ENCODE measurements around the gene C10orf90.

C10orf90 gene

GRCh38 chr10:126683466-126683865, 13.0 kb upstream of the C10orf90 start:
- H3K9me3 ChIP-seq (replicated peaks in 1 of 11), result no peaks in the 10 kb centered on the region
- no peak overlapping the region for H3K4me3 ChIP-seq
- no peaks in the 10 kb centered on the region for H3K4me1 ChIP-seq
- H3K27me3 ChIP-seq, result no peaks in the 10 kb centered on the region
- no peak overlapping the region for H3K9ac ChIP-seq
- H4K20me1 ChIP-seq, result no peaks in the 10 kb centered on the region
- no peak overlapping the region for H3K4me2 ChIP-seq
- TF ChIP-seq Cebpa-rat (IDR thresholded peaks at IDR 0.05), result no peak
- H3K27ac ChIP-seq, result no peak overlapping the region
- H3K36me3 ChIP-seq, result no peaks in the 10 kb centered on the region

GRCh38 chr10:126675656-126676438, 5.4 kb upstream of the C10orf90 start:
- no peak overlapping the region for H3K4me3 ChIP-seq
- no peak overlapping the region for H3K4me2 ChIP-seq
- H3K27me3 ChIP-seq, result no peaks in the 10 kb centered on the region
- H3K9me3 ChIP-seq (replicated peaks in 1 of 11), result peaks cover 0 to 12% (median 0%) of the 10 kb centered on the region in 11 experiments; a peak in 3 of 22 replicates
- no peak overlapping the region for H3K9ac ChIP-seq
- H3K36me3 ChIP-seq, result no peaks in the 10 kb centered on the region
- TF ChIP-seq Cebpa-rat (IDR thresholded peaks at IDR 0.05), result no peak
- no peaks in the 10 kb centered on the region for H3K4me1 ChIP-seq
- H3K27ac ChIP-seq, result no peak overlapping the region
- no peaks in the 10 kb centered on the region for H4K20me1 ChIP-seq

- Histone ChIP-seq H3K9me3 (replicated peaks in 1 of 11) (peaks cover 0 to 12% (median 0%) of the 10 kb centered on the region in 11 experiments; a peak in 3 of 22 replicates), H3K4me2 (no peak overlapping the region), H3K4me1 (no peaks in the 10 kb centered on the region), H3K27ac (no peak overlapping the region), H3K9ac (no peak overlapping the region), H3K36me3 (no peaks in the 10 kb centered on the region), H3K4me3 (no peak overlapping the region), H3K27me3 (no peaks in the 10 kb centered on the region), H4K20me1 (no peaks in the 10 kb centered on the region)
- TF ChIP-seq Cebpa-rat (IDR thresholded peaks at IDR 0.05), result no peak
These were observed 4.4 kb upstream of the C10orf90 start for GRCh38 chr10:126674741-126675515.

- Histone ChIP-seq H3K4me2 (no peak overlapping the region), H3K27me3 (no peaks in the 10 kb centered on the region), H3K9ac (no peak overlapping the region), H3K4me1 (no peaks in the 10 kb centered on the region), H3K9me3 (replicated peaks in 1 of 11) (peaks cover 0 to 12% (median 0%) of the 10 kb centered on the region in 11 experiments; a peak in 3 of 22 replicates), H3K36me3 (no peaks in the 10 kb centered on the region), H4K20me1 (no peaks in the 10 kb centered on the region), H3K4me3 (no peak overlapping the region), H3K27ac (no peak overlapping the region)
- TF ChIP-seq Cebpa-rat (IDR thresholded peaks at IDR 0.05), result no peak
These were observed 3.1 kb upstream of the C10orf90 start for GRCh38 chr10:126673565-126673964.

- Histone ChIP-seq H3K27ac (no peak overlapping the region), H3K9me3 (replicated peaks in 1 of 11) (peaks cover 0 to 12% (median 0%) of the 10 kb centered on the region in 11 experiments; a peak in 3 of 22 replicates), H3K4me3 (no peak overlapping the region), H4K20me1 (no peaks in the 10 kb centered on the region), H3K4me2 (no peak overlapping the region), H3K27me3 (no peaks in the 10 kb centered on the region), H3K36me3 (no peaks in the 10 kb centered on the region), H3K4me1 (no peaks in the 10 kb centered on the region), H3K9ac (no peak overlapping the region)
- TF ChIP-seq Cebpa-rat (IDR thresholded peaks at IDR 0.05), result no peak
These were observed 996 bp upstream of the C10orf90 start for GRCh38 chr10:126671402-126671975.

- H3K4me2 ChIP-seq, result no peak overlapping the region
- no peaks in the 10 kb centered on the region for H3K36me3 ChIP-seq
- H3K9ac ChIP-seq, result no peak overlapping the region
- no peaks in the 10 kb centered on the region for H4K20me1 ChIP-seq
- H3K27ac ChIP-seq, result no peak overlapping the region
- H3K27me3 ChIP-seq, result no peaks in the 10 kb centered on the region
- peaks cover 0 to 12% (median 0%) of the 10 kb centered on the region in 11 experiments; a peak in 3 of 22 replicates for H3K9me3 ChIP-seq (replicated peaks in 1 of 11)
- no peaks in the 10 kb centered on the region for H3K4me1 ChIP-seq
- TF ChIP-seq Cebpa-rat (IDR thresholded peaks at IDR 0.05), result no peak
- H3K4me3 ChIP-seq, result no peak overlapping the region
These were observed 385 bp upstream of the C10orf90 start for GRCh38 chr10:126670895-126671261.

- Histone ChIP-seq H3K9ac (no peak overlapping the region), H3K4me2 (no peak overlapping the region), H3K27ac (no peak overlapping the region), H4K20me1 (no peaks in the 10 kb centered on the region), H3K4me3 (no peak overlapping the region), H3K4me1 (peaks cover under 1 to 10% (median 5%) of the 10 kb centered on the region in 10 experiments), H3K27me3 (no peaks in the 10 kb centered on the region), H3K36me3 (no peaks in the 10 kb centered on the region), H3K9me3 (replicated peaks in 1 of 11) (peaks cover 0 to 12% (median 0%) of the 10 kb centered on the region in 11 experiments; a peak in 3 of 22 replicates)
- no peak for TF ChIP-seq Cebpa-rat (IDR thresholded peaks at IDR 0.05)
These were observed 1.3 kb downstream of the C10orf90 start for GRCh38 chr10:126669168-126669567.

GRCh38 chr10:126668505-126668904, 2.0 kb downstream of the C10orf90 start:
- H3K9me3 ChIP-seq (replicated peaks in 1 of 11), result peaks cover 0 to 12% (median 0%) of the 10 kb centered on the region in 11 experiments; a peak in 3 of 22 replicates
- H3K4me2 ChIP-seq, result no peak overlapping the region
- H3K36me3 ChIP-seq, result no peaks in the 10 kb centered on the region
- no peak overlapping the region for H3K4me3 ChIP-seq
- H3K4me1 ChIP-seq, result peaks cover 8 to 17% (median 12%) of the 10 kb centered on the region in 10 experiments
- no peak overlapping the region for H3K9ac ChIP-seq
- no peaks in the 10 kb centered on the region for H3K27me3 ChIP-seq
- H4K20me1 ChIP-seq, result no peaks in the 10 kb centered on the region
- no peak for TF ChIP-seq Cebpa-rat (IDR thresholded peaks at IDR 0.05)
- H3K27ac ChIP-seq, result no peak overlapping the region

GRCh38 chr10:126667568-126667967, 2.9 kb downstream of the C10orf90 start:
- no peak overlapping the region for H3K9ac ChIP-seq
- TF ChIP-seq Cebpa-rat (IDR thresholded peaks at IDR 0.05), result no peak
- H3K9me3 ChIP-seq (replicated peaks in 1 of 11), result peaks cover 0 to 8% (median 0%) of the 10 kb centered on the region in 11 experiments; a peak in 2 of 22 replicates
- no peak overlapping the region for H3K4me2 ChIP-seq
- H3K27ac ChIP-seq, result no peak overlapping the region
- no peaks in the 10 kb centered on the region for H3K36me3 ChIP-seq
- H3K4me1 ChIP-seq, result peaks cover 17 to 26% (median 21%) of the 10 kb centered on the region in 10 experiments
- no peaks in the 10 kb centered on the region for H3K27me3 ChIP-seq
- no peak overlapping the region for H3K4me3 ChIP-seq
- no peaks in the 10 kb centered on the region for H4K20me1 ChIP-seq
